Lower leg skin (tissue), 4 donors: ENCODE data around the gene CDKAL1. TPM values are rescaled to one million over a fixed set of nuclear protein-coding genes. Genes with fewer than 3 reads are reported as not detected.

Source experiments
- DNase-seq, 2 donors: peaks; one replicate each; pipeline ENCODE4 v3.0.0-alpha.2; 2019; ENCODE audit warnings: low spot score in 2 of 2
- H3K4me3 ChIP-seq: fragments of 200-600 bp; sonication (generic); 2 replicates; pipeline ENCODE4 v1.5.1; 2017; ENCODE audit warnings: mild to moderate bottlenecking, low read depth; ENCODE audit not compliant: poor library complexity, severe bottlenecking
- POLR2A ChIP-seq, 2 donors: fragments of 450-650 bp; IDR thresholded peaks; one replicate each; pipeline ENCODE4 v1.6.1; 2016 to 2017; ENCODE audit warnings: antibody characterized with exemption in 2 of 2, mild to moderate bottlenecking in 1 of 2, moderate library complexity in 1 of 2
- WGBS, 2 donors: methylation state at CpG; one replicate each; pipeline ENCODE4 v1.1.5; 2018; 5-methylcytosine and 5-hydroxymethylcytosine counted together
- intact Hi-C: fragments of 100-400 bp; cut with DNase I; formaldehyde crosslinking; loops from one replicate; pipeline ENCODE4 v1.15.0; 2023; ENCODE audit warnings: low total_unique reads
- total RNA-seq, 4 donors: library from RNA; depleted of rRNA; stranded (reverse); fragments of >200 nt; gene quantifications; one replicate each; pipeline ENCODE4 v1.1.0, GENCODE V29; 2016
- TF ChIP-seq, protein P1 (sequence below), 3 donors: fragments of 450-650 bp; IDR thresholded peaks; one replicate each; pipeline ENCODE4 v1.5.1; 2016; ENCODE audit warnings: antibody characterized with exemption in 3 of 3, mild to moderate bottlenecking in 3 of 3, moderate library complexity in 2 of 3

The CDKAL1 gene
- total RNA-seq, 4 donors from 2014 or later: 10.3 to 18.0 (median 11.6) TPM

DNA sequence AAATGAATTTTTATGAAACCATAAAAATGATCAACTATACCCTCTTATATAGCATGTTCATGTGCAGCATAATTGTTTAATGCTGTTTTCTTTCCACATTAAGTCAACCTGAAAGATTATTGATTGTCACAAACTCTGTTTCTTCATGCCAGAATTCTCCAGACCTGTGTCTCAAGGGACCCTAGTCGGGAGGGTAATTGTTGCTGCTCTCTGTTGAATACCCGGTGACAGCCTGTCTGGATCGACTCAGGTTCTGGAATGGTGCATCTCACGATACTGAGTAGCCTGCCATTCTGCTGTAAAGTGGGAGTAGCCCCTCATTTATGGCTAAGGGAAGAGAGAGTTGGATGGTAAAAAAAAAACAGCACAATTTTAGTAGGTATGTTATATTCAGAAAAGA lies 609.4 kb downstream of the CDKAL1 start:
- no peak for DNase-seq
- TF ChIP-seq, protein P1, sequence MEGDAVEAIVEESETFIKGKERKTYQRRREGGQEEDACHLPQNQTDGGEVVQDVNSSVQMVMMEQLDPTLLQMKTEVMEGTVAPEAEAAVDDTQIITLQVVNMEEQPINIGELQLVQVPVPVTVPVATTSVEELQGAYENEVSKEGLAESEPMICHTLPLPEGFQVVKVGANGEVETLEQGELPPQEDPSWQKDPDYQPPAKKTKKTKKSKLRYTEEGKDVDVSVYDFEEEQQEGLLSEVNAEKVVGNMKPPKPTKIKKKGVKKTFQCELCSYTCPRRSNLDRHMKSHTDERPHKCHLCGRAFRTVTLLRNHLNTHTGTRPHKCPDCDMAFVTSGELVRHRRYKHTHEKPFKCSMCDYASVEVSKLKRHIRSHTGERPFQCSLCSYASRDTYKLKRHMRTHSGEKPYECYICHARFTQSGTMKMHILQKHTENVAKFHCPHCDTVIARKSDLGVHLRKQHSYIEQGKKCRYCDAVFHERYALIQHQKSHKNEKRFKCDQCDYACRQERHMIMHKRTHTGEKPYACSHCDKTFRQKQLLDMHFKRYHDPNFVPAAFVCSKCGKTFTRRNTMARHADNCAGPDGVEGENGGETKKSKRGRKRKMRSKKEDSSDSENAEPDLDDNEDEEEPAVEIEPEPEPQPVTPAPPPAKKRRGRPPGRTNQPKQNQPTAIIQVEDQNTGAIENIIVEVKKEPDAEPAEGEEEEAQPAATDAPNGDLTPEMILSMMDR (IDR thresholded peaks at IDR 0.05): no peak
- no peak for TF ChIP-seq POLR2A (IDR thresholded peaks at IDR 0.05)
- 77 to 87% methylated on average over 4 of the region's 4 CpGs for WGBS, 2 donors
- H3K4me3 ChIP-seq: no peak overlapping the region
- intact Hi-C loops: no loop called here

DNA sequence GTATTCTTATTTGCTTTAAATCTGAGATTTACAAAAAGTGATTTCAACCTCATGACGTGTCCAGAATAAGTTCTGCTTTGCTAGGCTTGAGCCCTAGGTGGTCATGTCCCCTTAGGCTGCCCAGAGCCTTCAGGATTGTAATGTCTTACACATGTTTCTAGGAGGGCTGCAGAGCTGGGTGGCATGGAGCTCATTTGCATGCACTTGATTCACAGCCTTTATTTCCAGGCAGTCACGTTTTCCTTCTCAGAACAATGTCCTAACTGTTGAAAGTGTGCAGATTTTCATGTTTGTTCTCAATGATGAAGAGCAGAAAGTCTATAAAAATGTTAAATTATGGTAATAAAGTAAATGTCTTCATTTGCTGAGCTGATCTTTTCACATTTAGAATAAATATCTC lies 610.7 kb downstream of the CDKAL1 start:
- intact Hi-C loops: no loop called here
- H3K4me3 ChIP-seq: no peak overlapping the region
- DNase-seq: no peak
- 77 to 89% methylated on average over 2 of the region's 2 CpGs for WGBS, 2 donors
- no peak for TF ChIP-seq POLR2A (IDR thresholded peaks at IDR 0.05)
- TF ChIP-seq, protein P1 (IDR thresholded peaks at IDR 0.05): no peak

DNA sequence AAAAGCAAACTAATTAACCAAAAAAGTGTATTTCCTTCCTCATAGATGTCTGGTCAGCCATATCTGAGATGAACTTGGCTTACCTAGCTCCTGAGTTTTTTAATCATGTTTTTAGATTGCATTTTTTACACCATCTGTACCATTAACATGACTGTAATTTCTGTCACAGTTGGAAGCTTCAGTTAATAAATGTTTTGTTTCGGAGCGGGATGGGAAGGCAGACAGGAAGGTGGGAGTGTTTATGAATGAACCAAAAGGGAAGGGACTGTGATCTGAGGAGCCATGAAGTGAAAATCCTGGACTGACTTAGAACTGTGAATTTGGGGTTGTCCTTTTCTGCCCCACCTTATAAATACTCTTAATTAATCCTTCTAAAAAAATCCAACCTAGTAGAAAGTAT lies 613.7 kb downstream of the CDKAL1 start:
- no peak for TF ChIP-seq POLR2A (IDR thresholded peaks at IDR 0.05)
- TF ChIP-seq, protein P1 (IDR thresholded peaks at IDR 0.05): no peak
- no peak overlapping the region for H3K4me3 ChIP-seq
- DNase-seq: no peak
- 75 to 82% methylated on average over 2 of the region's 2 CpGs for WGBS, 2 donors
- intact Hi-C loops: no loop called here

DNA sequence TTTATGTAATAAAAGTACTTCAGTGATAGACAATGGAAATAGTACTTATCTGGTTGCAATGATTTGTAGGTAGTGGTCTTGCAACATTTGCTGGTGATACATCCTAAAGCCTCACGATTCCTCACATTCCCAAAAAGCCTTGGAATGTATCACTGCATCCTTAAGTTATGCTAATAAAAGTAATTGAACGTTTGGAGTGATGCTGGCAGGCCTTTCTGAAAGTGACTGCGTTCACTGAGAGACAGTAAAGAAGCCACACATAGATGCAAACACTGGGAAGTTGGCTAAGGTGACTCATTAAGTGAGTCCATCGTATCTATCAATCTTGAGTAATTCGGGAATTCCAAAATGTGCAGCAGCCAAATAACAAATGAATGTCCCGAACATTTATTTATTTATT lies 615.2 kb downstream of the CDKAL1 start:
- no peak for DNase-seq
- intact Hi-C loops: no loop called here
- no peak for TF ChIP-seq POLR2A (IDR thresholded peaks at IDR 0.05)
- TF ChIP-seq, protein P1 (IDR thresholded peaks at IDR 0.05): no peak
- WGBS, 2 donors: 70 to 77% methylated on average over 6 of the region's 6 CpGs
- H3K4me3 ChIP-seq: no peak overlapping the region

DNA sequence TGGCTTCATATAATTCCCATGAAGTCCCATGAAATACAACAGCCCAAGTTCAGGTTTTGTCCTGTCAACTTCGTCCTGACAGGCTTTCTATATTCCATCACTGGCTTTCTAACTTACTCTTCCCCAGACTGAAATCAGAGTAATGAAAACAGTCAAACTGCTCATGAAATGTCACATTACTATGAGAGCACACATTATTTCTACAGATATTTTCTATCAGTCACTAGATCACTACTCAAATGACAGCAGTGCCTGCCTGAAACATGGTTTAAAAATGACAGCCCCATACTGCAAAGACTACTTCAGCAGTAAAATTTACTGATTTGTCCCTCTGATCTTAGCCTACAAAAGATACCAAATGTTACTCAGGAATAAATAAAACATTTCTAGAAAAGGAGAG lies 616.4 kb downstream of the CDKAL1 start:
- 97 to 100% methylated on average over 1 of the region's 1 CpG for WGBS, 2 donors
- no peak for DNase-seq
- TF ChIP-seq, protein P1 (IDR thresholded peaks at IDR 0.05): no peak
- TF ChIP-seq POLR2A (IDR thresholded peaks at IDR 0.05): no peak
- no peak overlapping the region for H3K4me3 ChIP-seq
- intact Hi-C loops: no loop called here

DNA sequence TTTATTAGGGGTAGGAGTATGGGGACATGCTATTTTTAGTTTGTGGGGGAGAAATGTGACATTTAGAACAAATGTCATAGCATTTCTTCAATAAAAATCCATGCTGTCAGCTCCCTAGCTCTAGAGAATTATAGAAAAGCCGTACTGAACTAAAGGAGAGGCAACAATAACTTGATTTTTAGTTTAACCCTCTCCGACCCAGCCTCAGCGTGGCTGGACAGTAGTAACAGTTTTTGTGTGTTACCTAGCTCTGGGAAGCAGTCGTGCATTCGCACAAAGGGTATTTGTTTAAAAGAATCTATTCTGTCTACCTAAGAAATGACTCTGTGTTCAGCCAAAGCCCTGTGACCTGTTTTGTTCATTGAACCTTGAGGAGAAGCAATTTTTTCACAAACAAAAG lies 616.9 kb downstream of the CDKAL1 start:
- intact Hi-C loops: no loop called here

More for the DNA sequence above, 616.9 kb downstream of the CDKAL1 start:
- TF ChIP-seq POLR2A (IDR thresholded peaks at IDR 0.05): no peak
- TF ChIP-seq, protein P1 (IDR thresholded peaks at IDR 0.05): no peak
- DNase-seq: no peak
- 73 to 87% methylated on average over 5 of the region's 5 CpGs for WGBS, 2 donors
- no peak overlapping the region for H3K4me3 ChIP-seq
